Small intestine (tissue), 7 donors: ENCODE data around the gene PCDH18. TPM values are rescaled to one million over a fixed set of nuclear protein-coding genes. Genes with fewer than 3 reads are reported as not detected.
A peak's percentile ranks its signal among the peaks of the same experiment; 100 is the strongest.
"Not testable (repeated sequence)": the region's sequence is repeated elsewhere in the genome, so short reads cannot be mapped to it uniquely, and the experiment has no call there.

Source experiments
- DNase-seq, 2 donors: peaks; one replicate each; pipeline versions ENCODE4 v3.0.0 to v3.0.0-alpha.2; 2013
- FAIRE-seq: peaks from 2 replicates; lab custom pipeline; 2012; peaks lifted over from hg19 to GRCh38; lab: Jason Lieb, UNC
- H3K27ac ChIP-seq, 3 donors: one replicate each; pipeline ENCODE4 v1.5.1; 2013; ENCODE audit warnings: low read length in 2 of 3, mild to moderate bottlenecking in 2 of 3, control low read depth in 1 of 3, inconsistent platforms in 1 of 3, low read depth in 1 of 3, moderate library complexity in 1 of 3
- H3K27me3 ChIP-seq, 3 donors: one replicate each; pipeline ENCODE4 v1.6.1; 2013; ENCODE audit warnings: low read length in 3 of 3, inconsistent platforms in 1 of 3; ENCODE audit not compliant: control insufficient read depth in 3 of 3, insufficient read depth in 3 of 3
- H3K36me3 ChIP-seq, 3 donors: one replicate each; pipeline ENCODE4 v1.6.1; 2013; ENCODE audit warnings: low read length in 3 of 3, inconsistent platforms in 1 of 3, low read depth in 1 of 3, mild to moderate bottlenecking in 1 of 3, moderate library complexity in 1 of 3; ENCODE audit not compliant: control insufficient read depth in 3 of 3, insufficient read depth in 2 of 3
- H3K4me1 ChIP-seq, 3 donors: one replicate each; pipeline ENCODE4 v1.6.1; 2013; ENCODE audit warnings: low read length in 2 of 3, inconsistent platforms in 1 of 3, low read depth in 1 of 3, mild to moderate bottlenecking in 1 of 3, moderate library complexity in 1 of 3; ENCODE audit not compliant: control insufficient read depth in 3 of 3, insufficient read depth in 2 of 3
- H3K4me3 ChIP-seq, 3 donors: one replicate each; pipeline ENCODE4 v1.5.1; 2013; ENCODE audit warnings: low read length in 3 of 3, control low read depth in 1 of 3, inconsistent platforms in 1 of 3, low read depth in 1 of 3, mild to moderate bottlenecking in 1 of 3, moderate library complexity in 1 of 3
- H3K9me3 ChIP-seq, 2 donors: one replicate each; pipeline ENCODE4 v1.6.1; 2013; ENCODE audit warnings: low read depth in 1 of 2, low read length in 1 of 2; ENCODE audit not compliant: control insufficient read depth in 2 of 2, insufficient read depth in 1 of 2
- WGBS, 3 donors: extraction: QIAGEN DNeasy Blood & Tissue Kit; methylation state at CpG; one replicate each; pipeline ENCODE4 v1.1.7; 2013; 5-methylcytosine and 5-hydroxymethylcytosine counted together
- polyA plus RNA-seq, 4 donors: library from polyadenylated mRNA; stranded (reverse) in 3 of 4; unstranded in 1 of 4; fragments of 200-250 nt in 3 of 4; fragments of 120-200 nt in 1 of 4; gene quantifications; one replicate each; pipeline versions ENCODE4 v1.2.1 to v1.2.3, GENCODE V29; 2013
- donor health status: healthy with polysubstance abuse.
- donor health status: control.
- donor health status: control.
- donor health status: Bipolar disorder and iron deficiency.
- donor health status: healthy.

PCDH18 gene
- polyA plus RNA-seq, 4 donors, result 1.4 to 28.2 (median 3.2) TPM; not detected in 1

DNA sequence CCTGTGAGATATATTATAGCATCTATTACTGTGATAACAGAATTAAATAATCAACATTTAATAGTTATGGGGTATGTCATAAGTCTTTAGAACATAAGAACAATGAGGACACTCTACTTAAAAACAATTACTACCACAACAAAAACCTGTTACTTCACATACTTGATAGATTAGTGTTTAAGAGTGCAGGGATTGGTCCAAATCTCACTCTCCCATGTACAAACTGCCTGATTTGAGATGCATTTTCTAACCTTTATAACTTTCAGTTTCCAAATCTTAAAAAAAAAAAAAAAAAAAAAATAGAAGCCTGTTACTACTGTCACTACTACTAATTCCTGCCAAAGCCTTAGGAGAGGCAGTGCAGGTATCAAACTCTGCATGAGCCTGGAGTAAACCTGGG, 5.6 kb downstream of the PCDH18 start:
- no peak for FAIRE-seq
- H3K4me3 ChIP-seq, result peak overlapping the region in 1 of 3 donors; percentile 25
- DNase-seq, result no peak
- peak overlapping the region in 1 of 3 donors; percentile 8 for H3K27ac ChIP-seq
- H3K4me1 ChIP-seq, result no peaks in the 10 kb centered on the region
- H3K36me3 ChIP-seq, result peaks cover 0 to 3% (median 0%) of the 10 kb centered on the region in 3 donors
- H3K9me3 ChIP-seq, result no peaks in the 10 kb centered on the region
- H3K27me3 ChIP-seq, result peaks cover 0 to 4% (median 0%) of the 10 kb centered on the region in 3 donors

DNA sequence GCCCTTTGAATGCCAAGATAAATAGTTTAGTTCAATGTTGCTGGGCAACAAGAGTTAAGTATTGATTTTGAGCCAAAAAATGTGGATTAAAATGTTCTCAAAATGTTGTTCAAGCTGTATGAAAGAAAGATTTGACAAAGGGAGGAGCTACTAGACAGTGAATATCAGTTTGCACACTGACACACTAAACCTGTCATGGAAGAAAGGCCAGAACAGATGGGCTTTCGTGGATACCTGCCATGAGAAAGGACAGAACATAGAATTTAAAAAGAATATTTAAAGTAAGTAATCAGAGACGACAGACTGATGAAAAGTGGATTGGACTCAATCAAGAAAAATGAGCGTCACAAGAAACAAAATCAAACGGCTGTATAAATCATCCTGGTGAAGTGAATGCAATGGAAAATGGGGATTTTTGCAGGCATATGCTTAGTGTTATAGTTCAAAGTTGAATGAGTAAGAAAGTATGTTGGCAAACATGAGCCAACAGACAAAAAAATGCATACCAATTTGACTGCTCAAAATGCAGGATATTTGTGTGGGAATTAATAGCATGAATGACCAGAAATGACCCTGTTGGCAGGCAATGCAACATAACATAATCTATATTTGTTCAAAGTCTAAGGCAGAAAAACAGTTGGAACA, 7.4 kb downstream of the PCDH18 start:
- DNase-seq (no peak), FAIRE-seq (no peak)
- 56 to 73% (median 67%) methylated on average over 4 of the region's 4 CpGs for WGBS, 3 donors
- no peak overlapping the region for H3K27ac ChIP-seq
- peaks cover 0 to 9% (median 0%) of the 10 kb centered on the region in 3 donors for H3K36me3 ChIP-seq
- H3K4me1 ChIP-seq, result no peaks in the 10 kb centered on the region
- H3K27me3 ChIP-seq, result no peaks in the 10 kb centered on the region
- H3K4me3 ChIP-seq, result no peak overlapping the region
- H3K9me3 ChIP-seq, result no peaks in the 10 kb centered on the region

DNA sequence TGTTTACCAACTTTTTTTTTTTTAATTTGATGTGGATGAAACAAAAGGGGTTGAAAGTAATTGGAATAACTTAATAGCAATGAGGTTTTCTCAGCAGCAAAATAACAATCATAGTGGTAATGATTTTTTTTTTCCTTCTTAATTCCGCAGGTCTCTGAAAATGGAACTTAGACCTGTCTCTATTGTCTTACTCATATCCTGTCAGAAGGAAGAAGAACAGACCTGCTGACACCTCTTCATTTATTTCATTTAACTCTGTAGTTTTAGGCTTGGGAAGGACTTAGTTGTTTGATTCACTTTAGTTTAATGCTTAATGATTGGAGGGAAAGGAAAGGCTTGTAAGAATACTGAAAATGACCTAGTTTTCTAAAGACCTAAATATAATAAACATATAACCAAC, 9.0 kb downstream of the PCDH18 start:
- H3K4me3 ChIP-seq, result no peak overlapping the region
- H3K9me3 ChIP-seq, result no peaks in the 10 kb centered on the region
- H3K4me1 ChIP-seq, result no peaks in the 10 kb centered on the region
- H3K27ac ChIP-seq, result no peak overlapping the region
- FAIRE-seq (no peak), DNase-seq (no peak)
- no peaks in the 10 kb centered on the region for H3K27me3 ChIP-seq
- WGBS, 3 donors, result 58 to 76% (median 70%) methylated on average over 1 of the region's 1 CpG
- H3K36me3 ChIP-seq, result peaks cover 0 to 6% (median 0%) of the 10 kb centered on the region in 3 donors

DNA sequence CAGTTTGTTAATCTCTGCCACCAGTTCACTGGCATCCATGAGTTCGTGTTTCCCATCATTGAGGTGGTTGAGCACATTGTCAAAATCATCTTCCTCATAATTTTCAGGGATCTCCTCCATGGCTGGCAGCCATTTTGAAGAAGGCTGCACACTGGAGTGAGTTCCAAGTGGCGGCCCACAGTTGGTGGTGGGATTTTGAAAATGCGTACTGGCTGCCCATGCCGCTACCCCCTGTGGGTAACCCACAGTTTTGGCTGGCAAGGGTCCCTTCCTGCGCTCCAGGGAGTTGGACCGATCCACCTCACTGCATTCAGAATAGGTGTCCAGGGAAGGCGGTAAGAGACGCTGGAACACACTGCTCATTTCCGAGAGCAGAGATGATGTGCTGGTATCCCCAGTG, 11.2 kb downstream of the PCDH18 start:
- Histone ChIP-seq H3K27ac (no peak overlapping the region), H3K4me3 (no peak overlapping the region), H3K4me1 (no peaks in the 10 kb centered on the region), H3K9me3 (no peaks in the 10 kb centered on the region), H3K36me3 (peaks cover 0 to 6% (median 0%) of the 10 kb centered on the region in 3 donors), H3K27me3 (no peaks in the 10 kb centered on the region)
- no peak for FAIRE-seq
- DNase-seq, result no peak
- 87 to 94% (median 88%) methylated on average over 9 of the region's 9 CpGs for WGBS, 3 donors

DNA sequence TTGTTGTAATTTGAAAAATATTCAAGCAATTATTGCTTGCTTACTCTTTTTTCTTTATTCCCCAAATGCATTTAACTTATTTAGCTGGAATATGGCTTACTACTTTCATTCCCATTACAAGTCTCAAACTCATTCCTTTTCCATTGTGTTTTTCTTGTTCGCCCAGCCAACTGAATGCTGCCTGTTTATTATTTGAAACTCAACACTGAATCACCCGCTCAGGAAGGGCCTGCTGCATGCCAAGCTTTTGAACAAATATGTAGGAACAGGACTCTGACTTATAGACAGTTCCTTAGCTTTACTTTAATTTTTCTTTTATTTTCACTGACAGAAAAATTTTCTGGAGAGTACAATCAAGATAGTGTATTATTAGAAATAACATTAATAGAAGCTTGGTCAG, 12.9 kb downstream of the PCDH18 start:
- DNase-seq (no peak), FAIRE-seq (no peak)
- Histone ChIP-seq H3K27ac (no peak overlapping the region), H3K4me3 (no peak overlapping the region), H3K4me1 (no peaks in the 10 kb centered on the region), H3K36me3 (peaks cover 0 to 6% (median 0%) of the 10 kb centered on the region in 3 donors), H3K27me3 (no peaks in the 10 kb centered on the region), H3K9me3 (no peaks in the 10 kb centered on the region)
- 57 to 72% (median 71%) methylated on average over 2 of the region's 2 CpGs for WGBS, 3 donors

DNA sequence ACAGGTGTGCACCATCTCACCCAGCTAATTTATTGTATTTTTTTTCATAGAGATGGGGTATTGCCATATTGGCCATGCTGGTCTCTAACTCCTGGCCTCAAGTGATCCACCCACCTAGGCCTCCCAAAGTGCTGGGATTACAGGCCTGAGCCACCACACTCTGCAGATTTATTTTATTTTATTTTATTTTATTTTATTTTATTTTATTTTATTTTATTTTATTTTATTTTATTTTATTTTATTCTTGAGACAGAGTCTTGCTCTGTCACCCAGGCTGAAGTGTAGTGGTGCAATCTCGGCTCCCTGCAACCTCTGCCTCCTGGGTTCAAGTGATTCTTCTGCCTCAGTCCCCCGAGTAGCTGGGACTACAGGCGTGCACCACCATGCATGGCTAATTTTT, 15.0 kb downstream of the PCDH18 start:
- not testable (repeated sequence) for H3K4me1 ChIP-seq, H3K27ac ChIP-seq, DNase-seq, H3K27me3 ChIP-seq, FAIRE-seq, H3K4me3 ChIP-seq, H3K9me3 ChIP-seq, H3K36me3 ChIP-seq
- 75 to 93% (median 87%) methylated on average over 3 of the region's 3 CpGs for WGBS, 3 donors

DNA sequence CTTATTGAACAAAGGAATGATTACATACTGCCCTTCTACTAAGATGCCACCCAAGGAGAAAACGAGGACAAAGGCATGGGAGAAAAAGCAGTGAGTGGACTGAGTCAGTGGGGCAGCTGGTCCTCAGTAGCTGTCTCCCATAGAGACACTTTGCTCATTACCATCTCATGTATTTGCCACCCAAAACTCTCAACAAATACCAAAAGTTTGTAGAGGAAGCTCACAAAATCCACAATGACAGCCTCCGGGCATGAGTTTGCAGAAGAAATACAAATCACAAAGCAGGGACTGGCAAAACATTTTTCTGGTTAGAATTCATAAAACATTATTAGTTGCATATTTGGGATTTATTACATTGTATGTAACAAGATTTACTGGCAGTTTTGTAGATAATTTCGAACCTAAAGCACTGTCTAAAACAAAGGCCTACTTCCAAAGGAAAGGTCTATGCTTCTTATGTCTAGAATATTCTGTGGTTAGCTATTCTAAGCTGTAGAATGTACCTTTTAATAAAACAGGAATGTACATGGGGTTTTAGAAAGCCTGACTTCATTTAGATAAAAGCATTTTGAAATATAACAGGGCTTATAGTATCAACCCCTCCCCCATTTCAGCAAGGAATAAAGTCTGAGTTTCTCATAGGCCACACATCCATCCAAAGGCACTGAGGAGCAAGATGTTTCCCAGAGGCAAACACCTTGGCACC, 17.7 kb downstream of the PCDH18 start:
- no peaks in the 10 kb centered on the region for H3K36me3 ChIP-seq
- no peaks in the 10 kb centered on the region for H3K9me3 ChIP-seq
- WGBS, 3 donors, result 60 to 68% (median 65%) methylated on average over 3 of the region's 3 CpGs
- DNase-seq (no peak), FAIRE-seq (no peak)
- no peaks in the 10 kb centered on the region for H3K4me1 ChIP-seq
- no peak overlapping the region for H3K4me3 ChIP-seq
- H3K27ac ChIP-seq, result no peak overlapping the region
- H3K27me3 ChIP-seq, result no peaks in the 10 kb centered on the region

DNA sequence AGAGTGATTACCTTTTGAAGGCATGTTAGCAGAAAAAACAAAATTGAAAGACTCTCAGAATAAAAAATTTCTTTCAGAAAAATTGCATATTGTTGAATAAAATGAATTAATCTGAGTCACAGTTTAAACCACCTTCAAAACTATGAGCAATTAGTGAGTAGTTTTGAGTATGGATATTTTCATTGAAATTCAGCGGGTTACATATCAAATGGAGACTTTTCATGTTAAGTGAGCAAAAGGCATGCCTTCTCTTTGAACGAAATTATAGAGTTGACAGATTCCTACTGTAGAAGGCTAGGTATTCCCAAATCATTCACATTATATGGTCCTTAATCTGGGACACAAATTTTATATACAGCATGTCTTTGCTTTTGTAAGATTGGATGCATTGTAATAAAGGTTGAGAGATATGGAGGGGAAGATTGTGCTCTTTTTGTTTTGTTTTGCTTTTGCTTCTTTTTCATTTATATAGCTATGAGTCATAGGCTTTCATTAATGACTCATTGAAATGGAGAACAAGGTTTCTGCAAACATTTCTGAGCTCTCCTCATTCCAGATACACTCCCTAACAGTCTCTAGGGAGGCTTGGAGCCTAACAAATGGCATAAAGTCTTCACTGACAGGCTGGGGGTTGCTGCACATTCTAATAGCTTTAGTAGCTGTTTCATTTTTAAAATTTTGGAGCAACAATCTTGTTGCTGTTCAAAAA, 21.6 kb downstream of the PCDH18 start:
- FAIRE-seq, result no peak
- H3K27me3 ChIP-seq, result no peaks in the 10 kb centered on the region
- peak in 1 of 2 donors; percentile 2 for DNase-seq
- WGBS, 3 donors, result 39 to 63% (median 45%) methylated on average over 2 of the region's 2 CpGs
- no peaks in the 10 kb centered on the region for H3K4me1 ChIP-seq
- H3K9me3 ChIP-seq, result no peaks in the 10 kb centered on the region
- no peak overlapping the region for H3K4me3 ChIP-seq
- no peak overlapping the region for H3K27ac ChIP-seq
- H3K36me3 ChIP-seq, result no peaks in the 10 kb centered on the region
